GM18499 (cell line): ENCODE results near the gene SPNS3.

ENCODE experiments used
- ATAC-seq: cut with Tn5 transposase; IDR thresholded peaks from one replicate; pipeline ENCODE4 v1.9.1; 2021; ENCODE audit warnings: moderate number of reproducible peaks; ENCODE audit not compliant: insufficient read depth, unreplicated experiment

Gene SPNS3

DNA sequence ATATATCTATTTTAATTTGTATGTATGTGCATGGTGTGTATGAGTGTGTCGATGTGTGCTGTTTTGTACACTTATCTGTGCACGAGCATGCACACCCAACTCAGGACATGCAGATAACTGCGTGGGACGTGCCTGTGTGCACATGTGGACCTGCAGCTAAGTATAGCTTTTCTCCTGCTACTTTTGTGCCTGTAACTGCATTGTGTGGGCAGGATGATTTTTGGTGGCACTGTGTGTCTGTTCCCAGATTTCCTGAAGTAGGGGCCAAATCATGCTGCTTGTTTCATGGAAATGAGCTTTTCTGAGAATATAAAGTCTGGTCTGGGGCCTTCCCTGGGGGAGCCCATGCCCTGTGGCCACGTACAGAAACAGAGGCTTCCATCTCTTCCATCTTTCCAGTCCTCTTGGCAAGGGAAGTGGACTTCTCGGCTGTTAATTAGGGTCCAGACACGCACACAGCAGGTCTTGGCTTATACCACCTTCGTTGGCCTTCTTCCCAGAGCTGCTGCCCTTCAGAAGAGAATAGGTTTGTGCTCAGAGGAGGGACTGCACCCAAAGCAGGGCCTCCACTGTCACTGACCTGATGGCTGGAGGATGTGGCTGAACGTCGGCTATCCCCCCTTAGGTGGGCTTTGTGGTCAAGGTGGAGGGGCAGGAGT lies 30.2 kb downstream of the SPNS3 start:
- no peak for ATAC-seq

DNA sequence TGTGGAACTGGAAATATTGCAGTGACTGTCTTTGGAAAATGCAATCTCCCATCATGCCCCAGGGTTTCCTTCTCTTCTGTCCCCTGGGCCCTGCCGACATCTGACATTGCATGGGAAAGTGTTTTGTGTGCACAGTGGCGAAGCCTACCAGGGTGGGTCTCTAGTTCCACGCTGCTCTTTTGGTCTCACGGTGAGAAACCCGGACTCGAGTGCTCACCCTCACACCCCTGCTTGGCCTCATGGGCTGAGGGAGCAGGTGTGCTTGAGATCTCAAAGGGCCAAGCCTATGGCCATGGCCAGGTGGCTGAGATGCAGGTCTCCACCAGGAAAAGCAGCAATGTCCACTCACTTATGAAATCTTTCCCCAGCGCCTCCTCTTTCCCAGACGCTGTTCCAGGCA lies 32.0 kb downstream of the SPNS3 start:
- no peak for ATAC-seq

DNA sequence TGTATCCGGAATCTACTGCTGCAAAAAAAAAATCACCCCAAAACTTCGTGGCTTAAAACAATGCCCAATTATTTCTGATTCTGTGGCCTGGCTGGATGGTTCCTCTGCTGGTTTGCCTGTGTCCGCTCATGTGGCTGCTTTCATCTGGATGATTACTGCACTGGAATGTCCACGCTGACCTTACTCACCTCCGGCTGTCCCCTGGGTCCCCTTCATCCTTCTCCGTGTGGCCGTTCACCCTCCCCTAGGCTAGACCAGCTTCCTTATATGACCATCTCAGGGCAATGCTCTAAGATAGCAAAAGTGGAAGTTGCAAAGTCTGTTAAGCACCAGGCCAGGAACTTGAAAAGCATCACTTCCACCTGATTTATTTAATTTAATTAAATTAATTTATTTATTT lies 33.5 kb downstream of the SPNS3 start:
- ATAC-seq = no peak

DNA sequence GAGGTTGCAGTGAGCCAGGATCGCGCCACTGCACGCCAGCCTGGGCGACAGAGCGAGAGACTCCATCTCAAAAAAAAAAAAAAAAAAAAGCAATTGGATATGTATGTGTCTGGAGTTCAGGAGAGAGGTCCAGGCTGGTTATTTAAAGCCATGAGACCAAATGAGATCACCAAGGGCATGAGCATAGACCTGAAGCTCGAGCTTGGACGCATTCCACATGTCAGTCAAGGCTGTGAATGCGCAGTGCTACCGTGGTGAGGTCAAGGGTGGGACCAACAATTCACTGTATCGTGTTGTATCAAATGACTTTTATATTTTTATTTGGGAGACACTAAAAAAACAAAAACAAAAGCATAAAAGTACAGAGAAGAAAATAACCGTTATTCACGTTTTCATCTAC lies 35.8 kb downstream of the SPNS3 start:
- no peak for ATAC-seq

DNA sequence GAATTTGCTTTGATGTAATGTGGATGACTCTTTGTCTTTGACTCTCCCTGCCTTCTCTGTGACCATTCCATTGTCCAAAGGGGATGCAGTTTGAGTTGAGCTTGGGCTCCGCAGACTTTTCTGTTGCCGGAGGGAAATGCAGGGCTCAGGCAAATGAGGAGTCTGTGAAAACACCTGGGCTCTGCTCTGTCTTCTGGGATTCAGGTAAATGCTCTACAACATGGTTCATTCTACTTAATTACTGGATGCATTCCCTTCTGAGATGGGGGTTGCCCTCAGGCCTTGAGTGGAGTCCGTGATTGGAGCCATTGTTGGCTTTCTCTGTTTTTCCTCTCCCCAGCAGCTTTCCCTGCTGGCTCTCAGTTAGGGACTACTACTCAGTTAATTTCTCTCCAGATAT lies 38.5 kb downstream of the SPNS3 start:
- no peak for ATAC-seq

DNA sequence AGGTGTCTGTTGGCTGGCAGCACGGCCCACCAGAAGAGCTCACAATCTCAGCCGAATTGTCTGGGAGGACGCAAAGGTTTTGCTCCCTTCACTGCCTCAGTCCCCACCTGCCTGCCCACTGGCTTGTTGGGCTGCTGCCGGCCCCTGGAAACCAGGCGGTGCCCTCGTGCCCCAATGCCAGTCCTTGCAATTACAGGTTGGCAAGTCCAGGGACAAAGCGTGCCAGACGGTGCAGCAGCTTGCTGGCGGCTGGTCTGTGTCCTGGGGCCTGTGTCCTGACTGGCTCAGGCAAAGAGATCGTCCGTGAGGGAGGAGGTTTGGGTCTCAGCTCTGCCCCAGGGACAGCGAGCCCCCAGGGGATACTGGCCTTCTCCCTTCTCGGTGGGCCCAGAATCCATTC lies 40.4 kb downstream of the SPNS3 start:
- no peak for ATAC-seq

DNA sequence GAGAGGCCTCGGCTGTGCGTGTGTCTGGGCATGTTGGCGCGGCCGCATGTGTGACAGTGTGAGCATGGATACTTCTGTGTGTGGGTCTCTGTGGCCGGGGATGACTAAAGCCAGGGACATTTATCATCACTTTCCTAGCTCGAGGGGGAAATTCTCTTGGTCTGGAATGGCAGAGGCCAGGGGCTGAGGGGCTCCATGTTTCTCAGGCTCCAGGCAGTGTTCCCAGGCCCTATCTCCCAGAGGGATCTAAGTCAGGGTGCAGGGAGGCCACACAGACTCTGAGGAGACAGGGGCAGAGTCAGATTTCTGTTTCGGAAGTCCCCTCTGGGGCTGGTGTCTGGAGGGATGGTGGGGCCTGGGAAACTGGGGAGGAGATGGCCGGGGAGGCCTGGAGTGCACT lies 41.3 kb downstream of the SPNS3 start:
- ATAC-seq = no peak

DNA sequence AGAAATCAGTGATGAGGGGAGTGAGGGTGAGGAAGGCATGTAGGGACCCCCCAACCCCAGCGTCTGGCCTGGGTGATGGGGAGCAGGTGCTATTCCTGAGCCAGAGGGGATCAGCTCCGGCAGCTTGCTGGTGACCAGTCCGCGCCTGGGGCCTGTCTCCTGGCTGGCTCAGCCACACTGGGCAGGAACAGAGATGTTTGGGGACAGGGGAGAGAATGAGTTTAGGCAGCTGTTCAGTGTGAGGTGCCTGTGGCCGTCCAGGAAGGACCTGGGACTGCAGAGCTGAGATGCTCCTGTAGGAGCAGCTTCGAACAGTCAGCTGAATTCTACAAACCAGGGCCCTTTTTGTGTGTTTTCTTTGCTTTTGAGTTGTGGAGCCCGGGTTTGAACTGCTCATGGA lies 41.7 kb downstream of the SPNS3 start:
- no peak for ATAC-seq

DNA sequence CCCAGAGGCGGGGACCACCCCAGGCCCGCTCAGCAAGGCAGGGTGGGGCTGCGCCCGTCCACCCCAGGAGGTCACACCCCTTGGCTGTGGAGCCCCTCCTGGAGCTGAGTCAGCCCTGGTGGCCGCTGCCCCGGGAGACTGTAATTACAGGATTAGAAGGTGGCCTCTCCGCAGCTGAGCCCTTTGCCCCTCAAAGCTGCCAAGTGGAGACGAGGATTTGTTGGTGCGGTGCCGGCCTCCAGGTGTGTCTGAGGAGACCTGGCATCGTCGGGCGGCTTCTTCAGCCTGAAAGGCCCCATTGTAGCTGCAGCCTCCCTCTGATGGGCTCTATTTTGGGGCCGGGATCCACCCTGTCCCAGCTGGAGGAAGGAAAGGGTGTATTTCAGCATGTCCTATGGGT lies 42.3 kb downstream of the SPNS3 start:
- no peak for ATAC-seq

DNA sequence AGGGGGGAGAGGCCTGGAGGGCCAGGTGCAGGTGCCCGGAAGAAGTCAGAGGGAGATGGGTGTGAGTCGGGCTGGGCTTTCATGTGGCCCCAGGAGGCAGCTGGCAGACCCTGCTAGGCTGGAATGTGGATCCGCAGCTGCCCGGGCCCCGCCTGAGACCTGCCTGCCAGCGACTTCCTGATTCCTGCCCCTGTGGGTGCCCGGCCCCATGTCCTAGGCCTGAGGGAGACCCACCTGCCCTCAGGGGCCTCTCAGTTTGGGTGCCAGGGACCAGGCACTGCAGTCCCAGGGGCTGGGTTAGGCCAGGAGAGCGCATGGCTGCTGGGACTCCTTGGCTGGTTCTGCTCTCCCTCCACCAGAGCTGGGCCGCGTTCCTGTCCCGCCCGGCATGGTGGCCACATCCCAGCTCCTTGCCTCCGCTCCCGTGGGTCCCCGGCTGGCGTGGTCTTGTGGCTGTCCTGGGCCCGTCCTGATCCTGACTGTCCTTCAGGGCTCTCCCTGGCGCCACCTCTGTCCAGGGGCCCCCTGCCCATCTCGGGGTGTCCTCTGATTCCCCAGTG lies 42.9 kb downstream of the SPNS3 start:
- no peak for ATAC-seq

DNA sequence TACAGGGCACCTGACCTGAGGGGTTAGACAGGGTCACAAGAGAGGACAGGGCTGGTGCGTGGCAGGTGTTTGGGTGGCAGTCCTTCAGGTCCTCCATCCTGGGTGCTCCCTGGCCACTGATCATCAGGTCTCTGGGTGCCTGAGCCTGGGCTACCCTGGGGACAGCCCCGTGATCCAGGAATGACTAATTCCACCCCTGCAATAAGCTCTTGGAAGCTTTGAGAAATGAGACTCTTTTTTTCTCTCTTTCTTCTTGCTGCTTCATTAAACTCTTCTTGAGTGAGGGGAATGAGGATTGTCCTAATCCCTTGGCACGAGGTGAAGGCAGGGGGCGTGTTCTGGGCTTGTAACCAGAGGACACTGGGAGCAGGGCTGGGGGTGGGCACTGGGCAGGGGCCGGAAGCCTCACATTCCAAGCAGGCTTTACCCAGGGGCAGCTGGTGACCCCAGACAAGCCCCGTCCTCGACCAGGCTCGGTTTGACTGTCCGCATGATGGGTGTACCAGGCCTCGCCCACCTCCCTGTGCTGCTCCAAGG lies 43.6 kb downstream of the SPNS3 start:
- no peak for ATAC-seq

DNA sequence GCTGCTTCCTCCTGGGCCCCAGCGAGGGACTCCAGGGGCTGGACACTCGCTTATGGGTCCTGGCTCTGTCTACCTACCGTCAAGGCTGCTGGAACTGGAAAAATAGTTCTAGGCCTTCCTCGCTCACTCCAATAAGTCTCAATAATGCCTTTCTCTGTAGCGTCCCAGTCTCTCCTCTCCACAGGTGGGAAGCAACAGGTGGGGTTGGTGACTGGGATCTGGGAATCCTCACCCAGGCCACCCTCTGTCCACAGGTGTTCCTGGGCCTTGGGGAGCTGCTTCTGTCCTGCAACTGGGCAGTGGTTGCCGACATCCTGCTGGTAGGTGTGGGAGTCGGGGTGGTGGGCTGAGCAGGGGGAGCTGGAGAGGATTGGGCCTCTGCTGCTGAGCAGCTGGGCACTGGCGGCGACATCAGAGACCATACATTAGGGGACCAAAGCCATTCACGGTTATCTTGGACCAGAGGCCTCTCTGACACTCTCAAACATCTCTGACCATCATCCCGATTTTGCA lies 44.6 kb downstream of the SPNS3 start:
- ATAC-seq = no peak

DNA sequence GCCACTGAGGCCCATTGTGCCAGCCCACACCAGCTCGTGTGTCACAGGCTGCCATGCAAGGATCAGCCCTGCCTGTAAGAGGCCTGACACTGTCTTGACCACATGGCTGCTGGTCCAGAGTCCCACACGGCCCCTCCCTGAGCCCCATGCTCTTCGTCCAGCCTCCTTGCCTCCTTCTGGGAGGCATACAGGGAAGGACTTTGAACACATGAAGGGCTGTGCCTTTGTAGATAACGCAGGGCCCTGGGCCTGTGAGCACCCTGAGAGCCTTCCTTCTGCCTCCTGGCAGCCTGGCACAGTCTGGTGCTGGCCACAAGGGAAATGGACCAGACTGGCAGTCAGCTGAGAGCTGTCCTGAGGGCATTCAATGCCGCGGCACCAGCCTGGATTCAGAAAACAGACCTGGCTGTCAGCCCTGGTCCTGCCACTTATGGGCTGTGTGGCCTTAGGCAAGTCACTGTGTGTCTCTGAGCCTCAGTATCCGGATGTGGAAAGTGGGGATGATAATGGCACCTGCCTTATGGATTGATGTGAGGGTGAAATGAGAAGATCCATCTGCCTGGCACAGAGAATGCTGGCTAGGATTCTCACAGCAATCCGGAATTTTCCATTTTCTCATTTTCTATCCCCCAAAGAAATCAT lies 45.7 kb downstream of the SPNS3 start:
- no peak for ATAC-seq

DNA sequence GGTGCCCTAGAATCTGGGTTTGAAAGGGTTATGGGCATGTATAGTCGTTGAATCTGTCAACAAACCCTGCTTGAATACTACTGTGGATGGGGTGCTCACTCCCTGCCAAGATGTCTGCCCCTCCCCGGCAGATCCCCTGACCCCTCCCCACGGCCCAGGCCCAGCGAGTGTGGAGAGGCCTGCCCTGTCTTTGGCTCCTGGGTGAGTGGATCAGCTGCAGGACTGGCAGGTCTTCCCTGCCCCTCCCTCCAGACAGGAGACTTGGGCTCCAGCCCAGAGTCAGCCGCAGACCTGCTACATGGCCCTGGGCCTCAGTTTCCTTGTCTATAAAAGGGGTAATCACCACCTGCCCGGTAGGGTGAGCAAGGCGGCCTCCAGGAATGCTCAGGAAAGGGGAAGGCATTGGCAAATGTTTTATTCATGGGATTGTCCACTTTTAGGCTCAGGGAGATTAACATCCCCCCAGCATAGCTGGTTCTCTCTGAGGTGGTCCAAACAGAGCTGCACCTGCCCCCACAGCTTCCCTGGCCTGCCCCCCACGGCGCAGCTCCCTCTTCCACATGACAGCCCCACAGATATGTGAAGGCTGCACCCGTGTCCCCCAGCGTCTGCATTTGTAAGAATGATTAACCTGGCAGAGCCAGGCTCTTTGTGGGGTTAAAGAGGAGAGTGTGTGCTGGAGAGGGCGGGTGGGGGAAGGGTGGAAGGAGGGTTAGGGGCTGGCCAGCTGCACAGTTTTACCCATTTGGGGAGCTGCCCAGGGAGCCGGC lies 46.4 kb downstream of the SPNS3 start:
- ATAC-seq = no peak

DNA sequence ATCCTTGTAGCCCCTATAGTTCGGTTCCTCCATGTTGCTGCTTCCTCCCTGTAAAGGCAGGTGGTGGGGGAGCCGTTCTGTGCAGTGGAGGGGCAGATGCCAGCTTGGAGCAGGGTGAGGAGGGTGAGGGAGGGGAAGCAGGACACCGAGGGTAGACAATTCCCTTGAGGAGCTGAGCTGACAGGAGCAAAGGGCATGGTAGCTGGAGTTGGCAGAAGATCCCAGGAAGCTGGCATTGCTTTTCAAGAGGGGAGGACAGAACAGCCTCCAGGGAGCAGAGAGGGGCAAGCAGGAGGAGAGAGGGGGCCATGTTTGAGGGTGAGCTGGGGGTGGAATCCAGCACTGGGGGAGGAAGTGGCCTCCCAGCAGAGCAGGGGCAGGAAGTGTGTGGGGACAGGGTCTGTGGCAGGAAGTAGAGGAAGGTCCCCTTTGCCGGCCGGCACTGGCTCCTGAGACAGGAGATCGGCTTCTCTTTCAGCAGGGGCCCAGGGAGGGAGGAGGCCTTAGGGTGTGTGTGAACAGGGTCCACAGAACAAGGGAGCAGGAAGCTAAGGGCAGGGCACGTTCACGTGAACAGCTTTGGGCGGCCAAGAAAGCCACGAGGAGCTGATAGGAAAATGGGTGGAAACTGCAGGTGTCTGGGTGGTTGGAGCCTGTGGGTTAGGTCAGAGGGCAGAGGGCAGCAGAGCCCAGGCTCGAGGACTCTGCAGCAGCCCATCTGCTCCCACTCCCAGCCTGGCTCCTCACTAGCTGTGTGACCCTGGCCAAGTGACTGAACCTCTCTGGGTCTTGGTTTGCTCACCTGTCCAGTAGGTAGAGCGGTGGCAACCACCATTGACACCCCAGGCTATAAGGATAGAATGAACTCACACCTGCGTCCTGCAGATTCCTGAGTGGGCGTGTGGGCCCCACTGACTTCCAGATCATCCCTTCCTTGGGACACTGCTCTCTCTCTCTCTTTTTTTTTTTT lies 47.5 kb downstream of the SPNS3 start:
- ATAC-seq = no peak

DNA sequence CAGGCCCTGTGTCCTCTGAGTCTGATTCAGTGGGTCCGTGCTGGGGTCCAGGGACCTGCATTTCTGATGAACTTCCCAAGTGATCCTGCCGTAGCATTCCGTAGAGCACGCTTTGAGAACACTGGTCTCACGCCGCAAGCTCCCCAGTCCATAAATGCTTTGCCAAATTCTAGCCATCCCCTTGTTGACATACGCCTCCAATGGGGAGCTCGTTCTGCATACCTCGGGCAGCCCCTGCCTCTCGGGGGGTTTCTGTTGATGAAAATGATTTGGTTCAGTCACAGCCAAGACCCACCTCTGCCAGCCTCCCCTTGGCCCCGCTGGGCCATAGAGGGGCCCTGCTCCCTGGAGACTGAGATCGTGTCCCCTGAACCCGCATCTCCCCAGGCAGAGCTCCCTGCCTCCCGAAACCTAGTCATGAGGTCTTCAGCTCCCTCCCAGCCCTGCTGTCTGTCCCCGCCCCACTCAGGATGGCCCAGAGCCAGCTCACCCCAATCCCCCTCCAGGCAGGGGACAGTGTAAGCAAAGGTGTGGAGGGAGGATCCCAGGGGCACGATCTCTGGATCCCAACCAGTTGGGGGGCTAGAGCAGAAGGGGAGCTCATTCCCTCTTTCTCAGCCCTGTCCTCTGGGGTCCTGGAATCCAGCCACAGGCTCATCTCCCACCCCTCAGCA lies 48.7 kb downstream of the SPNS3 start:
- ATAC-seq = no peak

DNA sequence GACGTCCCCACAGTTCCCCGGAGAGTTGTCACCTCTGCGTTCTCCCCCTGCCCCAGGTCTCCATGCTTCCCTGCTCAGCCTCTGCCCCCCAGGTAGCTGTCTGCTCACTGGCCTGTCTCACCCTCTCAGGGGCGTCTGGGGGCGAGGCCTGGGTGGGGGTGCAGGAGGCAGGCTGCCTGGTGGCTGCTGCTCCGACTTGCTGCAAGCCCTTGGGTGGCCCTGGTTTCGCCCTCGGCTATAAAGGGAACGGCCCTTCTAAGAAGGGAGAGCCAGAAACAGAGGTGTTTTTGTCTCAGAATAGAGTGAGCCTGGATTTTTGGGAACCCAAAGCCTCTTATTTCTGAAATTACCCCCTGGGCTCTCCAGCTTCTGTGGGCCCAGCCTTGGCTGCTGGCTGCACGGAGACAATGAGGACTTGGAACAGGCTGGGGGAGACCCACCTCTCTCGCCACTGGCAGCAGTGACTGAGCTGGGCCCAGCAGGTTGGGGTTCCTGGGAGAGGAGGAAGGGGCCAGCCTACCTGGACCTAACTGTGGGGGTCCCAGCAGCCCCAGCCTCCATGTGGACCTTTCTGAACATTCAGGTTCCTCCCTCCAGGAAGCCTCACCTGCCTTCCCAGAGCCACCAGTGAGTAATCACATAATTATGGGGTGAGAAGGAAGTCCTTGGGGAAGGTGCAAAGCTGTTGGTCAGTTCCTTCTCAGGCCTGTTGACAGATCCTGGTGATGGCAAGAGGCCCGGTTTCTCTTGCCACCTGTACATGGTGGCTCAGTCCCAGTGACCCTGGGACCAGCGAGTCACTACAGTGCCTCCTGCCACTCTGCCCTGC lies 49.5 kb downstream of the SPNS3 start:
- ATAC-seq = no peak
